HepG2 (cell line): ENCODE results near the gene NFATC1. TPM values are rescaled to one million over a fixed set of nuclear protein-coding genes. Genes with fewer than 3 reads are reported as not detected.

Experiments
- ATAC-seq: fragments of 200-7000 bp; cut with Tn5 transposase; 3 replicates; pipeline ENCODE4 v1.9.1; 2020; ENCODE audit warnings: mild to moderate bottlenecking, moderate library complexity
- BruUV-seq: library from RNA; stranded (reverse); fragments of 400-500 nt; replicated peaks from 2 replicates; lab custom pipeline; 2021; lab: Mats Ljungman, UMichigan
- CTCF ChIA-PET: fragments of 300-600 bp; formaldehyde crosslinking; extraction: SDS; loops from one replicate; lab custom pipeline; 2021; ENCODE audit warnings: low total read pairs, inconsistent platforms, low intra/inter-chr PET ratio; lab: Yijun Ruan, JAX
- POLR2A ChIA-PET: fragments of 350-600 bp; sonication (Branson Sonifier 250); formaldehyde crosslinking; loops from one replicate; lab custom pipeline; 2020; ENCODE audit warnings: antibody characterized with exemption, inconsistent platforms; lab: Yijun Ruan, JAX
- DNase-seq: peaks from one replicate; pipeline ENCODE4 v3.0.0-alpha.2; 2015; ENCODE audit warnings: low spot score
- FAIRE-seq: peaks from 3 replicates; lab custom pipeline; 2011; peaks lifted over from hg19 to GRCh38; lab: Jason Lieb, UNC
- H2AFZ ChIP-seq: one replicate; pipeline ENCODE4 v1.6.1; 2011; ENCODE audit warnings: low read length, inconsistent platforms
- H3K27ac ChIP-seq: fragments of 300-600 bp; 3 replicates; pipeline ENCODE4 v1.8.0; 2011; ENCODE audit warnings: mixed run types, mild to moderate bottlenecking, mixed read lengths, low read length, inconsistent platforms; ENCODE audit not compliant: insufficient read depth; ENCODE audit errors: extremely low read length
- H3K27me3 ChIP-seq, 2 experiments: fragments of 200-600 bp in 1 of 2; 2 replicates in 1 of 2; 3 replicates in 1 of 2; pipeline versions ENCODE4 v1.6.0 to v1.8.0; 2011; ENCODE audit warnings: low read length in 2 of 2, mild to moderate bottlenecking in 2 of 2, moderate library complexity in 2 of 2, inconsistent platforms in 1 of 2; ENCODE audit not compliant: insufficient read depth in 2 of 2, control insufficient read depth in 1 of 2
- H3K36me3 ChIP-seq, 2 experiments: fragments of 200-600 bp in 1 of 2; replicated peaks in 1 of 2; 2 replicates in 1 of 2; 3 replicates in 1 of 2; pipeline versions ENCODE4 v1.5.1 to v1.8.0; 2011; ENCODE audit warnings: low read length in 2 of 2, inconsistent platforms in 1 of 2; ENCODE audit not compliant: insufficient read depth in 2 of 2, control insufficient read depth in 1 of 2
- H3K4me1 ChIP-seq: 2 replicates; pipeline ENCODE4 v1.5.1; 2012; ENCODE audit warnings: low read length, inconsistent platforms; ENCODE audit not compliant: insufficient read depth
- H3K4me2 ChIP-seq: 2 replicates; pipeline ENCODE4 v1.6.0; 2011; ENCODE audit warnings: low read depth, low read length, inconsistent platforms
- H3K4me3 ChIP-seq, 3 experiments: fragments of 200-600 bp in 1 of 3; sonication (generic), shearing (Covaris generic) in 1 of 3; replicated peaks in 1 of 3; 2 replicates each; pipeline ENCODE4 v1.5.1; 2011 to 2016; ENCODE audit warnings: low read length in 3 of 3, inconsistent platforms in 2 of 3, low read depth in 2 of 3, mild to moderate bottlenecking in 2 of 3, control low read depth in 1 of 3, mixed read lengths in 1 of 3; ENCODE audit not compliant: insufficient read depth in 1 of 3
- H3K79me2 ChIP-seq: one replicate; pipeline ENCODE4 v1.6.1; 2011; ENCODE audit warnings: low read length, inconsistent platforms; ENCODE audit not compliant: insufficient read depth
- H3K9ac ChIP-seq: 2 replicates; pipeline ENCODE4 v1.6.0; 2011; ENCODE audit warnings: mild to moderate bottlenecking, low read depth, low read length, inconsistent platforms; ENCODE audit not compliant: insufficient read depth
- H3K9me3 ChIP-seq: 2 replicates; pipeline ENCODE4 v1.5.1; 2012; ENCODE audit warnings: mild to moderate bottlenecking, low read length
- H4K20me1 ChIP-seq: 2 replicates; pipeline ENCODE4 v1.6.0; 2011; ENCODE audit warnings: inconsistent platforms, mild to moderate bottlenecking, low read length, moderate library complexity; ENCODE audit not compliant: insufficient read depth
- DR1 ChIP-seq: sonication (generic); formaldehyde crosslinking; IDR thresholded peaks from 2 replicates; pipeline ENCODE4 v1.8.0; 2021; ENCODE audit warnings: mild to moderate bottlenecking, missing genetic modification reagents, inconsistent platforms
- HOXA9 ChIP-seq: sonication (generic); formaldehyde crosslinking; IDR thresholded peaks from 2 replicates; pipeline ENCODE4 v1.8.1; 2022; ENCODE audit warnings: missing genetic modification reagents, mild to moderate bottlenecking, moderate library complexity, borderline replicate concordance
- RFXANK ChIP-seq: IDR thresholded peaks from 2 replicates; pipeline ENCODE4 v1.6.1; 2016
- RXRB ChIP-seq: IDR thresholded peaks from 2 replicates; pipeline ENCODE4 v1.6.1; 2016; ENCODE audit warnings: borderline replicate concordance, missing genetic modification reagents, missing compliant biosample characterization
- ZMYM4 ChIP-seq: sonication (generic); formaldehyde crosslinking; IDR thresholded peaks from 2 replicates; pipeline ENCODE4 v1.8.1; 2023; ENCODE audit warnings: mild to moderate bottlenecking, missing genetic modification reagents
- ZNF329 ChIP-seq: sonication (generic); formaldehyde crosslinking; IDR thresholded peaks from 2 replicates; pipeline ENCODE4 v1.9.0; 2021; ENCODE audit warnings: low read depth, mild to moderate bottlenecking, missing genetic modification reagents
- ZNF543 ChIP-seq: sonication (generic); formaldehyde crosslinking; IDR thresholded peaks from 2 replicates; pipeline ENCODE4 v1.4.0; 2020; ENCODE audit warnings: mild to moderate bottlenecking, missing genetic modification reagents
- ZNF557 ChIP-seq: sonication (generic); formaldehyde crosslinking; IDR thresholded peaks from 2 replicates; pipeline ENCODE4 v1.4.0; 2020; ENCODE audit warnings: missing genetic modification reagents
- WGBS: methylation state at CpG from one replicate; pipeline ENCODE4 v1.1.6; 2017; ENCODE audit warnings: low lambda C conversion rate; 5-methylcytosine and 5-hydroxymethylcytosine counted together
- in situ Hi-C: cut with HindIII; loops from 2 replicates; pipeline ENCODE4 v1.10.0; 2017; ENCODE audit warnings: low pct_unique_long_range_greater_than_20kb; ENCODE audit not compliant: extremely low pct_ligation_motif_present
- intact Hi-C: fragments of 100-400 bp; cut with micrococcal nuclease; formaldehyde crosslinking; loops from one replicate; pipeline ENCODE4 v1.10.0; 2022; ENCODE audit not compliant: unreplicated experiment
- polyA plus RNA-seq, 8 experiments: library from polyadenylated mRNA; depleted of rRNA in 3 of 8; stranded (reverse) in 7 of 8; unstranded in 1 of 8; fragments of >200 nt; fragmentation: Illumina TruSeq in 4 of 8; extraction: Trizol in 4 of 8; gene quantifications; 2 replicates each; pipeline versions ENCODE4 v1.2.1 to v1.2.3, GENCODE V29; 2011 to 2016; ENCODE audit warnings: low read depth in 4 of 8, missing spikeins in 1 of 8, mixed read lengths in 1 of 8; ENCODE audit not compliant: insufficient read depth in 1 of 8
- total RNA-seq, 5 experiments: library from RNA; depleted of rRNA; stranded (reverse); fragments of >200 nt; fragmentation: Illumina TruSeq; extraction: Trizol; gene quantifications; 2 replicates each; pipeline ENCODE4 v1.2.3, GENCODE V29; 2016; ENCODE audit warnings: low read depth in 1 of 5
- TF ChIP-seq, protein P1 (sequence below): sonication (generic); formaldehyde crosslinking; IDR thresholded peaks from 2 replicates; pipeline ENCODE4 v1.8.1; 2022; ENCODE audit warnings: low read depth, mild to moderate bottlenecking, missing genetic modification reagents
- TF ChIP-seq, protein P2 (sequence below): sonication (generic); formaldehyde crosslinking; IDR thresholded peaks from 2 replicates; pipeline ENCODE4 v1.9.0; 2021; ENCODE audit warnings: missing genetic modification reagents, borderline replicate concordance
- TF ChIP-seq, protein P3 (sequence below): sonication (generic); formaldehyde crosslinking; IDR thresholded peaks from 2 replicates; pipeline ENCODE4 v1.5.1; 2020; ENCODE audit warnings: missing genetic modification reagents, mild to moderate bottlenecking, borderline replicate concordance
- TF ChIP-seq, protein P4 (sequence below): sonication (generic); formaldehyde crosslinking; IDR thresholded peaks from 2 replicates; pipeline ENCODE4 v1.4.0; 2020; ENCODE audit warnings: missing genetic modification reagents

The NFATC1 gene
- total and polyA plus RNA-seq, 2 of the 13 experiments (the other 11 are each of a cell fraction or from before 2014, with no cell fraction given), result not detected

DNA sequence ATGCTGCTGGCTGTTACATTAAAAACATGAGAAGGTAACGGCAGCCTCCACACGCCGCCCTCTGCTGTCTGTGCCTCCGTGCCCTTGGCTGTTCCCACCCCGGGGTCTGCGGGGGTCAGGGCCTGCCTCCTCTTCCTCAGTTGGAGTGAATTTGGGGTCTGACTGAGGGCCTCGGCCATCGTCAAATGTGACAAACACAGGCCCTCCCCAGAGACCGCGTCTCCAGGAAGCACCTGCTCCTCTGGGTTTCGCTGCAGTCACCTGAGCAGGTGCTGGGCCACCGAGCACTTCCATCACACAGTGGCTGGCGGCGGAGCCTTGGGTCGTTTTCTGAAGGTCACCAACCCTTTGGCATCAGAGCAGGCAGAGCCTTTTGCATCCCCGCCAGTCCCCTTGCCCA is 70.9 kb downstream of the NFATC1 start (continued):
- no peak for TF ChIP-seq ZNF329 (CRISPR knock-in tag)
- TF ChIP-seq RXRB (CRISPR knock-in tag), result no peak
- TF ChIP-seq, protein P1, sequence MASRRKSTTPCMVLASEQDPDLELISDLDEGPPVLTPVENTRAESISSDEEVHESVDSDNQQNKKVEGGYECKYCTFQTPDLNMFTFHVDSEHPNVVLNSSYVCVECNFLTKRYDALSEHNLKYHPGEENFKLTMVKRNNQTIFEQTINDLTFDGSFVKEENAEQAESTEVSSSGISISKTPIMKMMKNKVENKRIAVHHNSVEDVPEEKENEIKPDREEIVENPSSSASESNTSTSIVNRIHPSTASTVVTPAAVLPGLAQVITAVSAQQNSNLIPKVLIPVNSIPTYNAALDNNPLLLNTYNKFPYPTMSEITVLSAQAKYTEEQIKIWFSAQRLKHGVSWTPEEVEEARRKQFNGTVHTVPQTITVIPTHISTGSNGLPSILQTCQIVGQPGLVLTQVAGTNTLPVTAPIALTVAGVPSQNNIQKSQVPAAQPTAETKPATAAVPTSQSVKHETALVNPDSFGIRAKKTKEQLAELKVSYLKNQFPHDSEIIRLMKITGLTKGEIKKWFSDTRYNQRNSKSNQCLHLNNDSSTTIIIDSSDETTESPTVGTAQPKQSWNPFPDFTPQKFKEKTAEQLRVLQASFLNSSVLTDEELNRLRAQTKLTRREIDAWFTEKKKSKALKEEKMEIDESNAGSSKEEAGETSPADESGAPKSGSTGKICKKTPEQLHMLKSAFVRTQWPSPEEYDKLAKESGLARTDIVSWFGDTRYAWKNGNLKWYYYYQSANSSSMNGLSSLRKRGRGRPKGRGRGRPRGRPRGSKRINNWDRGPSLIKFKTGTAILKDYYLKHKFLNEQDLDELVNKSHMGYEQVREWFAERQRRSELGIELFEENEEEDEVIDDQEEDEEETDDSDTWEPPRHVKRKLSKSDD (CRISPR knock-in tag), result no peak
- TF ChIP-seq, protein P2, sequence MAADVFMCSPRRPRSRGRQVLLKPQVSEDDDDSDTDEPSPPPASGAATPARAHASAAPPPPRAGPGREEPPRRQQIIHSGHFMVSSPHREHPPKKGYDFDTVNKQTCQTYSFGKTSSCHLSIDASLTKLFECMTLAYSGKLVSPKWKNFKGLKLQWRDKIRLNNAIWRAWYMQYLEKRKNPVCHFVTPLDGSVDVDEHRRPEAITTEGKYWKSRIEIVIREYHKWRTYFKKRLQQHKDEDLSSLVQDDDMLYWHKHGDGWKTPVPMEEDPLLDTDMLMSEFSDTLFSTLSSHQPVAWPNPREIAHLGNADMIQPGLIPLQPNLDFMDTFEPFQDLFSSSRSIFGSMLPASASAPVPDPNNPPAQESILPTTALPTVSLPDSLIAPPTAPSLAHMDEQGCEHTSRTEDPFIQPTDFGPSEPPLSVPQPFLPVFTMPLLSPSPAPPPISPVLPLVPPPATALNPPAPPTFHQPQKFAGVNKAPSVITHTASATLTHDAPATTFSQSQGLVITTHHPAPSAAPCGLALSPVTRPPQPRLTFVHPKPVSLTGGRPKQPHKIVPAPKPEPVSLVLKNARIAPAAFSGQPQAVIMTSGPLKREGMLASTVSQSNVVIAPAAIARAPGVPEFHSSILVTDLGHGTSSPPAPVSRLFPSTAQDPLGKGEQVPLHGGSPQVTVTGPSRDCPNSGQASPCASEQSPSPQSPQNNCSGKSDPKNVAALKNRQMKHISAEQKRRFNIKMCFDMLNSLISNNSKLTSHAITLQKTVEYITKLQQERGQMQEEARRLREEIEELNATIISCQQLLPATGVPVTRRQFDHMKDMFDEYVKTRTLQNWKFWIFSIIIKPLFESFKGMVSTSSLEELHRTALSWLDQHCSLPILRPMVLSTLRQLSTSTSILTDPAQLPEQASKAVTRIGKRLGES (CRISPR knock-in tag), result no peak
- TF ChIP-seq ZNF557, result no peak

DNA sequence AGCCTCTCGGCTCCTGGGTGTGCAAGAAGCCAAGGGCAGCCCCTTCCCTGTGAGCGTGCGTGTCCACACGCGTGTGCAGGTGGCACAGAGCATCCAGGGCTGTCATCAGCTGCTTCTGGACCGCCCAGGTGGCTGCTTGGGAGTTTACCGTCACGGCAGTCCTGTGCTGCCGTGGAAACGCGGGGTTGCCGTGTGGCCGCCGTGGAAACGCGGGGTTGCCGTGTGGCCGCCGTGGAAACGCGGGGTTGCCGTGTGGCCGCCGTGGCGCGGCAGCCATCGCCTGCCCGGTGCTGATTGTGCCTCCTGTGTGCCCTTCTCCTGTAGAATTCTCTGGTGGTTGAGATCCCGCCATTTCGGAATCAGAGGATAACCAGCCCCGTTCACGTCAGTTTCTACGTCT is 71.4 kb downstream of the NFATC1 start:
- Histone ChIP-seq H3K27ac (no peak overlapping the region), H4K20me1 (no peaks in the 10 kb centered on the region), H3K4me1 (no peaks in the 10 kb centered on the region), H3K36me3 (no peaks in the 10 kb centered on the region), H3K4me2 (no peak overlapping the region), H3K79me2 (no peaks in the 10 kb centered on the region), H3K27me3 (peaks cover 8 to 82% of the 10 kb centered on the region in 2 experiments), H3K4me3 (no peak overlapping the region), H2AFZ (no peak overlapping the region), H3K9me3 (no peaks in the 10 kb centered on the region), H3K9ac (no peak overlapping the region)
- 65% methylated on average over 12 of the region's 33 CpGs for WGBS
- intact Hi-C loops, result no loop called here
- in situ Hi-C loops, result no loop called here
- POLR2A ChIA-PET, result no interaction called here
- CTCF ChIA-PET, result no interaction called here
- FAIRE-seq (no peak), ATAC-seq (no peak), DNase-seq (no peak)
- no TSS peak for BruUV-seq
- no peak for TF ChIP-seq ZNF543 (CRISPR knock-in tag)
- TF ChIP-seq RFXANK (CRISPR knock-in tag), result no peak
- no peak for TF ChIP-seq HOXA9 (CRISPR knock-in tag)
- no peak for TF ChIP-seq ZMYM4
- TF ChIP-seq, protein P3, sequence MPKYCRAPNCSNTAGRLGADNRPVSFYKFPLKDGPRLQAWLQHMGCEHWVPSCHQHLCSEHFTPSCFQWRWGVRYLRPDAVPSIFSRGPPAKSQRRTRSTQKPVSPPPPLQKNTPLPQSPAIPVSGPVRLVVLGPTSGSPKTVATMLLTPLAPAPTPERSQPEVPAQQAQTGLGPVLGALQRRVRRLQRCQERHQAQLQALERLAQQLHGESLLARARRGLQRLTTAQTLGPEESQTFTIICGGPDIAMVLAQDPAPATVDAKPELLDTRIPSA (CRISPR knock-in tag), result no peak
- no peak for TF ChIP-seq DR1 (CRISPR knock-in tag)
- TF ChIP-seq, protein P4, sequence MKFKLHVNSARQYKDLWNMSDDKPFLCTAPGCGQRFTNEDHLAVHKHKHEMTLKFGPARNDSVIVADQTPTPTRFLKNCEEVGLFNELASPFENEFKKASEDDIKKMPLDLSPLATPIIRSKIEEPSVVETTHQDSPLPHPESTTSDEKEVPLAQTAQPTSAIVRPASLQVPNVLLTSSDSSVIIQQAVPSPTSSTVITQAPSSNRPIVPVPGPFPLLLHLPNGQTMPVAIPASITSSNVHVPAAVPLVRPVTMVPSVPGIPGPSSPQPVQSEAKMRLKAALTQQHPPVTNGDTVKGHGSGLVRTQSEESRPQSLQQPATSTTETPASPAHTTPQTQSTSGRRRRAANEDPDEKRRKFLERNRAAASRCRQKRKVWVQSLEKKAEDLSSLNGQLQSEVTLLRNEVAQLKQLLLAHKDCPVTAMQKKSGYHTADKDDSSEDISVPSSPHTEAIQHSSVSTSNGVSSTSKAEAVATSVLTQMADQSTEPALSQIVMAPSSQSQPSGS (CRISPR knock-in tag), result no peak
